RWPE1 (cell line): ENCODE results near the gene CCNY.
"Not testable (repeated sequence)": the region's sequence is repeated elsewhere in the genome, so short reads cannot be mapped to it uniquely, and the experiment has no call there.

ENCODE experiments used
- CTCF ChIA-PET: fragments of 350-600 bp; sonication (Branson Sonifier 250); formaldehyde crosslinking; extraction: SDS; loops from one replicate; lab custom pipeline; 2021; lab: Yijun Ruan, JAX
- POLR2A ChIA-PET: fragments of 400-600 bp; formaldehyde crosslinking; extraction: SDS; loops from one replicate; lab custom pipeline; 2020; ENCODE audit warnings: antibody characterized with exemption; ENCODE audit not compliant: low non-redundant PET; lab: Yijun Ruan, JAX
- DNase-seq: peaks from one replicate; pipeline ENCODE4 v3.0.0; 2012; ENCODE audit warnings: low spot score
- H3K27ac ChIP-seq: fragments of 450-650 bp; 2 replicates; pipeline ENCODE4 v1.5.1; 2017
- CTCF ChIP-seq: fragments of 450-650 bp; conservative IDR thresholded peaks from 2 replicates; pipeline ENCODE4 v1.5.1; 2017; ENCODE audit warnings: low read depth, mild to moderate bottlenecking

The CCNY gene

GRCh38 chr10:35536789-35537188, 200.5 kb downstream of the CCNY start:
- H3K27ac ChIP-seq: no peak overlapping the region
- CTCF ChIA-PET: no interaction called here
- no peak for TF ChIP-seq CTCF
- DNase-seq: no peak
- POLR2A ChIA-PET: no interaction called here

- POLR2A ChIA-PET, DNase-seq, CTCF ChIA-PET, H3K27ac ChIP-seq: not testable (repeated sequence)
Measured at GRCh38 chr10:35537925-35538324, 201.6 kb downstream of the CCNY start.

GRCh38 chr10:35540296-35541164, 204.2 kb downstream of the CCNY start:
- DNase-seq: no peak
- CTCF ChIA-PET: interaction anchor here (0.7 kb wide), 1 partner anchor 820 kb away, joined by 4 read pairs; no protein-coding TSS in a partner anchor
- TF ChIP-seq CTCF: no peak
- no peak overlapping the region for H3K27ac ChIP-seq
- POLR2A ChIA-PET: no interaction called here

GRCh38 chr10:35541720-35542119, 205.4 kb downstream of the CCNY start:
- CTCF ChIA-PET: no interaction called here
- POLR2A ChIA-PET: no interaction called here
- no peak overlapping the region for H3K27ac ChIP-seq
- DNase-seq: no peak
- no peak for TF ChIP-seq CTCF

GRCh38 chr10:35542303-35542702, 206.0 kb downstream of the CCNY start:
- ChIA-PET CTCF (no interaction called here), POLR2A (no interaction called here)
- TF ChIP-seq CTCF: no peak
- H3K27ac ChIP-seq: no peak overlapping the region
- no peak for DNase-seq

- ChIA-PET POLR2A (no interaction called here), CTCF (interaction anchor here (0.6 kb wide), 1 partner anchor 11 kb away, joined by 3 read pairs; no protein-coding TSS in a partner anchor)
- TF ChIP-seq CTCF: no peak
- no peak for DNase-seq
- no peak overlapping the region for H3K27ac ChIP-seq
Measured at GRCh38 chr10:35545079-35545657, 208.9 kb downstream of the CCNY start.
